ENCODE data around the gene LPCAT3. TPM values are rescaled to one million over a fixed set of nuclear protein-coding genes. Genes with fewer than 3 reads are reported as not detected.

Gene LPCAT3
- total RNA-seq, 2 donors from 2014 or later = 33.6 to 86.7 TPM

GRCh38 chr12:6964605-6965025, 53.7 kb downstream of the LPCAT3 start:
- peaks cover 10% of the 10 kb centered on the region for H3K4me1 ChIP-seq (ENCODE audit: control insufficient read depth, insufficient read depth, low read length)
- no peak for DNase-seq
- no peaks in the 10 kb centered on the region for H3K27me3 ChIP-seq (ENCODE audit: control insufficient read depth, insufficient read depth, low read length, poor library complexity, severe bottlenecking)
- no peaks in the 10 kb centered on the region for H3K9me3 ChIP-seq (ENCODE audit: control insufficient read depth, low read length)
- 86 to 89% methylated on average over 8 of the region's 8 CpGs for whole genome bisulfite sequencing, 2 experiments (ENCODE audit: insufficient coverage in 1 of 2, insufficient read length in 1 of 2)
- no peak for TF ChIP-seq CTCF (conservative IDR thresholded peaks at IDR 0.05)
- H3K9me3 Mint-ChIP-seq = no peaks in the 10 kb centered on the region
- H3K27ac ChIP-seq (ENCODE audit: low read depth, low read length) = peak overlapping the region; percentile 29
- peaks cover 61% of the 10 kb centered on the region for H3K4me1 Mint-ChIP-seq
- no peak overlapping the region for H3K4me3 ChIP-seq (ENCODE audit: low read length)
- H3K4me3 Mint-ChIP-seq = peak overlapping the region; percentile 98
- H3K36me3 ChIP-seq (ENCODE audit: control insufficient read depth, insufficient read depth, low read length) = peaks cover 52% of the 10 kb centered on the region
- no peaks in the 10 kb centered on the region for H3K27me3 Mint-ChIP-seq (ENCODE audit: insufficient read depth)
- H3K36me3 Mint-ChIP-seq (ENCODE audit: low read depth) = peaks cover 57% of the 10 kb centered on the region
- H3K9ac ChIP-seq (ENCODE audit: extremely low read depth, low read length, poor library complexity, severe bottlenecking) = no peak overlapping the region
- peak overlapping the region; percentile 99 for H3K27ac Mint-ChIP-seq

- no peaks in the 10 kb centered on the region for H3K27me3 ChIP-seq (ENCODE audit: control insufficient read depth, insufficient read depth, low read length, poor library complexity, severe bottlenecking)
- Mint-ChIP-seq H3K27me3 (ENCODE audit: insufficient read depth) (no peaks in the 10 kb centered on the region), H3K36me3 (ENCODE audit: low read depth) (peaks cover 56% of the 10 kb centered on the region), H3K27ac (peak overlapping the region; percentile 99), H3K9me3 (no peaks in the 10 kb centered on the region), H3K4me1 (peaks cover 56% of the 10 kb centered on the region), H3K4me3 (peak overlapping the region; percentile 98)
- peaks cover 47% of the 10 kb centered on the region for H3K36me3 ChIP-seq (ENCODE audit: control insufficient read depth, insufficient read depth, low read length)
- H3K4me1 ChIP-seq (ENCODE audit: control insufficient read depth, insufficient read depth, low read length) = peaks cover 4% of the 10 kb centered on the region
- peak overlapping the region; percentile 1 for H3K27ac ChIP-seq (ENCODE audit: low read depth, low read length)
- H3K9me3 ChIP-seq (ENCODE audit: control insufficient read depth, low read length) = no peaks in the 10 kb centered on the region
- no peak overlapping the region for H3K4me3 ChIP-seq (ENCODE audit: low read length)
- 91 to 99% methylated on average over 10 to 17 of the region's 17 CpGs for WGBS, 2 experiments (ENCODE audit: insufficient coverage in 1 of 2, insufficient read length in 1 of 2)
- peak; percentile 74 for DNase-seq
- no peak overlapping the region for H3K9ac ChIP-seq (ENCODE audit: extremely low read depth, low read length, poor library complexity, severe bottlenecking)
- TF ChIP-seq CTCF (conservative IDR thresholded peaks at IDR 0.05) = no peak
Measured at GRCh38 chr12:6963791-6964413, 54.4 kb downstream of the LPCAT3 start.

- H3K4me3 Mint-ChIP-seq = peak overlapping the region; percentile 98
Measured at GRCh38 chr12:6963016-6963731, 55.1 kb downstream of the LPCAT3 start.

More at GRCh38 chr12:6963016-6963731, 55.1 kb downstream of the LPCAT3 start:
- H3K27ac ChIP-seq (ENCODE audit: low read depth, low read length) = no peak overlapping the region
- peaks cover 49% of the 10 kb centered on the region for H3K36me3 Mint-ChIP-seq (ENCODE audit: low read depth)
- peaks cover 48% of the 10 kb centered on the region for H3K4me1 Mint-ChIP-seq
- H3K9ac ChIP-seq (ENCODE audit: extremely low read depth, low read length, poor library complexity, severe bottlenecking) = no peak overlapping the region
- peaks cover 4% of the 10 kb centered on the region for H3K4me1 ChIP-seq (ENCODE audit: control insufficient read depth, insufficient read depth, low read length)
- WGBS, 2 experiments (ENCODE audit: insufficient coverage in 1 of 2, insufficient read length in 1 of 2) = 82 to 96% methylated on average over 22 to 32 of the region's 32 CpGs
- H3K27me3 ChIP-seq (ENCODE audit: control insufficient read depth, insufficient read depth, low read length, poor library complexity, severe bottlenecking) = no peaks in the 10 kb centered on the region
- peak; percentile 99 for DNase-seq
- no peaks in the 10 kb centered on the region for H3K9me3 ChIP-seq (ENCODE audit: control insufficient read depth, low read length)
- H3K27ac Mint-ChIP-seq = peak overlapping the region; percentile 99
- H3K4me3 ChIP-seq (ENCODE audit: low read length) = no peak overlapping the region
- H3K27me3 Mint-ChIP-seq (ENCODE audit: insufficient read depth) = no peaks in the 10 kb centered on the region
- TF ChIP-seq CTCF (conservative IDR thresholded peaks at IDR 0.05) = peak; percentile 52
- H3K9me3 Mint-ChIP-seq = no peaks in the 10 kb centered on the region
- peaks cover 40% of the 10 kb centered on the region for H3K36me3 ChIP-seq (ENCODE audit: control insufficient read depth, insufficient read depth, low read length)

All from endodermal cell (in vitro differentiated cells).